Trophoblast cell (in vitro differentiated cells and primary cell): ENCODE measurements around the gene RFX2.

Source experiments
- DNase-seq, 2 donors: peaks; one replicate each; pipeline ENCODE4 v3.0.0-alpha.2; 2016
- H2AFZ ChIP-seq: 2 replicates; pipeline ENCODE4 v1.6.1; 2013; ENCODE audit warnings: low read length, moderate library complexity, mild to moderate bottlenecking; ENCODE audit not compliant: insufficient read depth, poor library complexity
- H2AK5ac ChIP-seq: 2 replicates; pipeline ENCODE4 v1.6.1; 2013; ENCODE audit warnings: mild to moderate bottlenecking, low read length
- H2BK120ac ChIP-seq: 2 replicates; pipeline ENCODE4 v1.6.1; 2013; ENCODE audit warnings: low read length, mild to moderate bottlenecking, moderate library complexity; ENCODE audit not compliant: insufficient read depth, poor library complexity
- H2BK12ac ChIP-seq: 2 replicates; pipeline ENCODE4 v1.6.1; 2013; ENCODE audit warnings: mild to moderate bottlenecking, low read length, moderate library complexity
- H2BK5ac ChIP-seq: 2 replicates; pipeline ENCODE4 v1.6.1; 2013; ENCODE audit warnings: low read length, low read depth, moderate library complexity, mild to moderate bottlenecking; ENCODE audit not compliant: poor library complexity
- H3K14ac ChIP-seq: 2 replicates; pipeline ENCODE4 v1.6.1; 2013; ENCODE audit warnings: mild to moderate bottlenecking, low read length
- H3K18ac ChIP-seq: 2 replicates; pipeline ENCODE4 v1.6.1; 2013; ENCODE audit warnings: mild to moderate bottlenecking, low read length
- H3K23ac ChIP-seq: 2 replicates; pipeline ENCODE4 v1.6.1; 2013; ENCODE audit warnings: low read length
- H3K27ac ChIP-seq: 2 replicates; pipeline ENCODE4 v1.5.1; 2013; ENCODE audit warnings: low read depth, mild to moderate bottlenecking, inconsistent platforms, low read length, moderate library complexity
- H3K27me3 ChIP-seq: 2 replicates; pipeline ENCODE4 v1.6.1; 2013; ENCODE audit warnings: inconsistent platforms, mild to moderate bottlenecking, low read length, moderate library complexity; ENCODE audit not compliant: insufficient read depth
- H3K36me3 ChIP-seq, 2 experiments: 1 replicate in 1 of 2; 2 replicates in 1 of 2; pipeline ENCODE4 v1.6.1; 2013; ENCODE audit warnings: low read length in 2 of 2, mild to moderate bottlenecking in 2 of 2, moderate library complexity in 1 of 2; ENCODE audit not compliant: insufficient read depth in 2 of 2, control insufficient read depth in 1 of 2
- H3K4ac ChIP-seq: 2 replicates; pipeline ENCODE4 v1.6.1; 2013; ENCODE audit warnings: low read depth, mild to moderate bottlenecking, low read length, moderate library complexity
- H3K4me1 ChIP-seq, 2 experiments: 1 replicate in 1 of 2; 2 replicates in 1 of 2; pipeline ENCODE4 v1.6.1; 2013; ENCODE audit warnings: low read length in 2 of 2, mild to moderate bottlenecking in 2 of 2, moderate library complexity in 1 of 2; ENCODE audit not compliant: insufficient read depth in 2 of 2, control insufficient read depth in 1 of 2
- H3K4me2 ChIP-seq: 2 replicates; pipeline ENCODE4 v1.6.1; 2013; ENCODE audit warnings: inconsistent platforms, mild to moderate bottlenecking, low read length, moderate library complexity
- H3K4me3 ChIP-seq: 2 replicates; pipeline ENCODE4 v1.5.1; 2013; ENCODE audit warnings: mild to moderate bottlenecking, low read depth, low read length, inconsistent platforms
- H3K79me1 ChIP-seq: one replicate; pipeline ENCODE4 v1.6.1; 2013; ENCODE audit warnings: low read length
- H3K79me2 ChIP-seq: 2 replicates; pipeline ENCODE4 v1.6.1; 2013; ENCODE audit warnings: low read length, mild to moderate bottlenecking; ENCODE audit not compliant: control insufficient read depth, insufficient read depth, poor library complexity
- H3K9ac ChIP-seq: 2 replicates; pipeline ENCODE4 v1.6.1; 2013; ENCODE audit warnings: mild to moderate bottlenecking, low read length
- H3K9me3 ChIP-seq: 2 replicates; pipeline ENCODE4 v1.6.1; 2013; ENCODE audit warnings: low read depth, mild to moderate bottlenecking, control low read depth, inconsistent platforms, low read length; ENCODE audit not compliant: insufficient read depth
- H4K12ac ChIP-seq: 2 replicates; pipeline ENCODE4 v1.6.1; 2013; ENCODE audit warnings: low read depth, mild to moderate bottlenecking, low read length, moderate library complexity
- H4K8ac ChIP-seq: 2 replicates; pipeline ENCODE4 v1.6.1; 2013; ENCODE audit warnings: low read depth, mild to moderate bottlenecking, low read length, moderate library complexity
- H4K91ac ChIP-seq: one replicate; pipeline ENCODE4 v1.6.1; 2013; ENCODE audit warnings: low read depth, mild to moderate bottlenecking, low read length, moderate library complexity
- WGBS: extraction: QIAGEN DNeasy Blood & Tissue Kit; methylation state at CpG from one replicate; pipeline ENCODE4 v1.1.7; 2013; ENCODE audit warnings: missing lambda C conversion rate; ENCODE audit not compliant: insufficient read length, insufficient coverage; ENCODE audit errors: extremely low coverage; 5-methylcytosine and 5-hydroxymethylcytosine counted together

RFX2 gene

GRCh38 chr19:6062274-6062673 is 48.0 kb downstream of the RFX2 start:
- no peak overlapping the region for H3K4ac ChIP-seq
- peaks cover 10 to 18% of the 10 kb centered on the region in 2 experiments for H3K4me1 ChIP-seq
- H4K8ac ChIP-seq, result no peak overlapping the region
- no peaks in the 10 kb centered on the region for H3K79me2 ChIP-seq
- no peak overlapping the region for H4K12ac ChIP-seq
- H2BK5ac ChIP-seq, result no peak overlapping the region
- H3K79me1 ChIP-seq, result peaks cover 7% of the 10 kb centered on the region
- peak; percentile 52 to 57 for DNase-seq
- peak overlapping the region; percentile 32 for H2BK12ac ChIP-seq
- H3K36me3 ChIP-seq, result no peaks in the 10 kb centered on the region
- H2AK5ac ChIP-seq, result no peak overlapping the region
- H3K4me3 ChIP-seq, result no peak overlapping the region
- peaks cover 2% of the 10 kb centered on the region for H3K9me3 ChIP-seq
- no peak overlapping the region for H3K9ac ChIP-seq
- no peak overlapping the region for H3K23ac ChIP-seq
- H4K91ac ChIP-seq, result no peak overlapping the region
- H3K27me3 ChIP-seq, result no peaks in the 10 kb centered on the region
- H2BK120ac ChIP-seq, result no peak overlapping the region
- H3K18ac ChIP-seq, result no peak overlapping the region
- H2AFZ ChIP-seq, result no peak overlapping the region
- H3K14ac ChIP-seq, result no peak overlapping the region
- H3K27ac ChIP-seq, result no peak overlapping the region
- no peak overlapping the region for H3K4me2 ChIP-seq
- WGBS, result no CpG with 5 or more reads among the region's 11 CpGs

- Histone ChIP-seq H3K27ac (no peak overlapping the region), H3K18ac (no peak overlapping the region), H4K8ac (no peak overlapping the region), H3K79me1 (peaks cover 7% of the 10 kb centered on the region), H3K4me2 (no peak overlapping the region), H4K12ac (no peak overlapping the region), H2AFZ (no peak overlapping the region), H3K4ac (no peak overlapping the region), H2BK120ac (no peak overlapping the region), H3K4me3 (peak overlapping the region; percentile 51), H2BK12ac (no peak overlapping the region), H3K9me3 (peaks cover 2% of the 10 kb centered on the region), H2BK5ac (no peak overlapping the region), H3K27me3 (no peaks in the 10 kb centered on the region), H3K9ac (no peak overlapping the region), H4K91ac (peak overlapping the region; percentile 11), H2AK5ac (no peak overlapping the region), H3K23ac (no peak overlapping the region), H3K14ac (no peak overlapping the region), H3K36me3 (no peaks in the 10 kb centered on the region), H3K4me1 (peaks cover 16 to 24% of the 10 kb centered on the region in 2 experiments), H3K79me2 (no peaks in the 10 kb centered on the region)
- DNase-seq, result no peak
- no CpG with 5 or more reads among the region's 16 CpGs for WGBS
These were observed 48.7 kb downstream of the RFX2 start for GRCh38 chr19:6061376-6062130.

- no peak overlapping the region for H2AK5ac ChIP-seq
- no peak overlapping the region for H2BK5ac ChIP-seq
- H3K4ac ChIP-seq, result no peak overlapping the region
These were observed 49.5 kb downstream of the RFX2 start for GRCh38 chr19:6060600-6061375.

GRCh38 chr19:6059988-6060599 is 50.2 kb downstream of the RFX2 start:
- no peak overlapping the region for H3K23ac ChIP-seq
- no CpG with 5 or more reads among the region's 4 CpGs for WGBS
- no peak overlapping the region for H3K4me3 ChIP-seq
- DNase-seq, result no peak
- no peak overlapping the region for H3K27ac ChIP-seq
- no peaks in the 10 kb centered on the region for H3K79me2 ChIP-seq
- no peak overlapping the region for H2BK120ac ChIP-seq
- H3K9ac ChIP-seq, result no peak overlapping the region
- H3K14ac ChIP-seq, result no peak overlapping the region
- H3K36me3 ChIP-seq, result no peaks in the 10 kb centered on the region
- H2AFZ ChIP-seq, result no peak overlapping the region
- no peak overlapping the region for H4K12ac ChIP-seq
- H4K91ac ChIP-seq, result no peak overlapping the region
- H3K4ac ChIP-seq, result no peak overlapping the region
- H3K4me2 ChIP-seq, result no peak overlapping the region
- peaks cover 16 to 27% of the 10 kb centered on the region in 2 experiments for H3K4me1 ChIP-seq
- no peak overlapping the region for H2BK5ac ChIP-seq
- no peak overlapping the region for H4K8ac ChIP-seq
- no peaks in the 10 kb centered on the region for H3K27me3 ChIP-seq
- H2BK12ac ChIP-seq, result no peak overlapping the region
- peaks cover 7% of the 10 kb centered on the region for H3K79me1 ChIP-seq
- no peak overlapping the region for H3K18ac ChIP-seq
- H3K9me3 ChIP-seq, result peaks cover 4% of the 10 kb centered on the region
- no peak overlapping the region for H2AK5ac ChIP-seq

More at GRCh38 chr19:6060600-6061375, 49.5 kb downstream of the RFX2 start:
- H3K36me3 ChIP-seq, result no peaks in the 10 kb centered on the region
- H4K8ac ChIP-seq, result no peak overlapping the region
- peaks cover 7% of the 10 kb centered on the region for H3K79me1 ChIP-seq
- H3K27me3 ChIP-seq, result no peaks in the 10 kb centered on the region
- peaks cover 16 to 27% of the 10 kb centered on the region in 2 experiments for H3K4me1 ChIP-seq
- no peak overlapping the region for H3K18ac ChIP-seq
- H3K4me2 ChIP-seq, result peak overlapping the region; percentile 7
- H2BK12ac ChIP-seq, result no peak overlapping the region
- no CpG with 5 or more reads among the region's 21 CpGs for WGBS
- DNase-seq, result peak; percentile 63
- H3K27ac ChIP-seq, result no peak overlapping the region
- H2BK120ac ChIP-seq, result no peak overlapping the region
- H3K23ac ChIP-seq, result no peak overlapping the region
- no peaks in the 10 kb centered on the region for H3K79me2 ChIP-seq
- no peak overlapping the region for H4K91ac ChIP-seq
- H4K12ac ChIP-seq, result no peak overlapping the region
- H3K4me3 ChIP-seq, result no peak overlapping the region
- H3K9ac ChIP-seq, result no peak overlapping the region
- H3K14ac ChIP-seq, result no peak overlapping the region
- H2AFZ ChIP-seq, result no peak overlapping the region
- H3K9me3 ChIP-seq, result peaks cover 4% of the 10 kb centered on the region
